HepG2 (cell line): Measurements from ENCODE around the gene COG1. TPM values are rescaled to one million over a fixed set of nuclear protein-coding genes. Genes with fewer than 3 reads are reported as not detected.

Experiments
- AHDC1 ChIP-seq: sonication (generic); formaldehyde crosslinking; IDR thresholded peaks from 2 replicates; pipeline ENCODE4 v1.5.1; 2020; ENCODE audit warnings: mild to moderate bottlenecking, missing genetic modification reagents, borderline replicate concordance
- ATF5 ChIP-seq: sonication (generic); formaldehyde crosslinking; IDR thresholded peaks from 2 replicates; pipeline ENCODE4 v1.4.0; 2020; ENCODE audit warnings: mild to moderate bottlenecking, low read depth, missing genetic modification reagents
- ELK4 ChIP-seq: sonication (generic); formaldehyde crosslinking; IDR thresholded peaks from 2 replicates; pipeline ENCODE4 v1.9.0; 2021; ENCODE audit warnings: missing genetic modification reagents, borderline replicate concordance
- ETV5 ChIP-seq: IDR thresholded peaks from 2 replicates; pipeline ENCODE4 v1.6.1; 2018; ENCODE audit warnings: missing biosample characterization, missing genetic modification reagents, inconsistent platforms, borderline replicate concordance
- GTF3A ChIP-seq: sonication (generic); formaldehyde crosslinking; conservative IDR thresholded peaks from 2 replicates; pipeline ENCODE4 v1.4.0; 2020; ENCODE audit warnings: mild to moderate bottlenecking, missing genetic modification reagents
- IRX3 ChIP-seq: sonication (generic); formaldehyde crosslinking; IDR thresholded peaks from 2 replicates; pipeline ENCODE4 v1.8.1; 2023; ENCODE audit warnings: mild to moderate bottlenecking, low read depth, missing genetic modification reagents, borderline replicate concordance
- MTF2 ChIP-seq: sonication (generic); formaldehyde crosslinking; IDR thresholded peaks from 2 replicates; pipeline ENCODE4 v1.5.0; 2020; ENCODE audit warnings: missing genetic modification reagents, borderline replicate concordance
- NCOA5 ChIP-seq: sonication (generic); formaldehyde crosslinking; IDR thresholded peaks from 2 replicates; pipeline ENCODE4 v1.4.0; 2020; ENCODE audit warnings: missing genetic modification reagents
- NFIB ChIP-seq: sonication (generic); formaldehyde crosslinking; IDR thresholded peaks from 2 replicates; pipeline ENCODE4 v1.9.0; 2021; ENCODE audit warnings: missing genetic modification reagents, mild to moderate bottlenecking, borderline replicate concordance
- SIX4 ChIP-seq: sonication (generic); formaldehyde crosslinking; IDR thresholded peaks from 2 replicates; pipeline ENCODE4 v1.4.0; 2020; ENCODE audit warnings: missing genetic modification reagents
- SMAD1 ChIP-seq: sonication (generic); formaldehyde crosslinking; IDR thresholded peaks from 2 replicates; pipeline ENCODE4 v1.4.0; 2020; ENCODE audit warnings: missing genetic modification reagents, low read depth, mild to moderate bottlenecking, borderline replicate concordance
- ZFP41 ChIP-seq: sonication (generic); formaldehyde crosslinking; IDR thresholded peaks from 2 replicates; pipeline ENCODE4 v1.4.0; 2020; ENCODE audit warnings: mild to moderate bottlenecking, missing genetic modification reagents, borderline replicate concordance
- ZKSCAN1 ChIP-seq: fragments of 150-350 bp; IDR thresholded peaks from 2 replicates; pipeline ENCODE4 v1.6.1; 2014; ENCODE audit warnings: low read length
- ZNF264 ChIP-seq: sonication (generic); formaldehyde crosslinking; IDR thresholded peaks from 2 replicates; pipeline ENCODE4 v1.4.0; 2020; ENCODE audit warnings: missing genetic modification reagents
- ZNF512B ChIP-seq: sonication (generic); formaldehyde crosslinking; IDR thresholded peaks from 2 replicates; pipeline ENCODE4 v1.5.1; 2020; ENCODE audit warnings: missing genetic modification reagents, mild to moderate bottlenecking, borderline replicate concordance
- ZNF543 ChIP-seq: sonication (generic); formaldehyde crosslinking; IDR thresholded peaks from 2 replicates; pipeline ENCODE4 v1.4.0; 2020; ENCODE audit warnings: mild to moderate bottlenecking, missing genetic modification reagents
- ZNF670 ChIP-seq: sonication (generic); formaldehyde crosslinking; IDR thresholded peaks from 2 replicates; pipeline ENCODE4 v1.8.0; 2022; ENCODE audit warnings: mild to moderate bottlenecking, missing genetic modification reagents, borderline replicate concordance
- ZNF800 ChIP-seq: sonication (generic); formaldehyde crosslinking; IDR thresholded peaks from 2 replicates; pipeline ENCODE4 v1.4.0; 2020; ENCODE audit warnings: missing genetic modification reagents
- polyA plus RNA-seq, 8 experiments: library from polyadenylated mRNA; depleted of rRNA in 3 of 8; stranded (reverse) in 7 of 8; unstranded in 1 of 8; fragments of >200 nt; fragmentation: Illumina TruSeq in 4 of 8; extraction: Trizol in 4 of 8; gene quantifications; 2 replicates each; pipeline versions ENCODE4 v1.2.1 to v1.2.3, GENCODE V29; 2011 to 2016; ENCODE audit warnings: low read depth in 4 of 8, missing spikeins in 1 of 8, mixed read lengths in 1 of 8; ENCODE audit not compliant: insufficient read depth in 1 of 8
- total RNA-seq, 5 experiments: library from RNA; depleted of rRNA; stranded (reverse); fragments of >200 nt; fragmentation: Illumina TruSeq; extraction: Trizol; gene quantifications; 2 replicates each; pipeline ENCODE4 v1.2.3, GENCODE V29; 2016; ENCODE audit warnings: low read depth in 1 of 5

Gene COG1
- total and polyA plus RNA-seq, 2 of the 13 experiments (the other 11 are each of a cell fraction or from before 2014, with no cell fraction given), result 36.6 to 39.7 TPM

GRCh38 chr17:73205459-73205961, 12.7 kb downstream of the COG1 start (continued):
- TF ChIP-seq ZNF512B (CRISPR knock-in tag) (no peak), IRX3 (CRISPR knock-in tag) (no peak), NFIB (CRISPR knock-in tag) (no peak), ZNF543 (CRISPR knock-in tag) (no peak), ZKSCAN1 (no peak), AHDC1 (CRISPR knock-in tag) (no peak), GTF3A (no peak), ZNF264 (CRISPR knock-in tag) (no peak), NCOA5 (no peak), ZNF800 (CRISPR knock-in tag) (no peak), ZFP41 (CRISPR knock-in tag) (no peak), MTF2 (CRISPR knock-in tag) (no peak), ELK4 (no peak), SIX4 (peak; percentile 96), ETV5 (CRISPR knock-in tag) (no peak), SMAD1 (CRISPR knock-in tag) (no peak), ATF5 (CRISPR knock-in tag) (no peak), ZNF670 (CRISPR knock-in tag) (no peak)
